Stimulated activated CD8-positive, alpha-beta memory T cell treated with anti-CD3 and anti-CD28 coated beads, Interleukin-12 subunit alpha, Interleukin-12 subunit beta, amount 100 ng/mL, for 4 hours (primary cell): ENCODE data around the gene PSMB10.
"Not testable (repeated sequence)": the region's sequence is repeated elsewhere in the genome, so short reads cannot be mapped to it uniquely, and the experiment has no call there.

ENCODE experiments used
- DNase-seq: peaks from one replicate; pipeline ENCODE4 v3.0.0-alpha.2; 2020; ENCODE audit warnings: low read depth

The PSMB10 gene

GRCh38 chr16:67942200-67942509 is 5.5 kb upstream of the PSMB10 start:
- no peak for DNase-seq

- DNase-seq: no peak
Observed at GRCh38 chr16:67941469-67942199, 5.0 kb upstream of the PSMB10 start.

GRCh38 chr16:67940446-67941089 is 3.9 kb upstream of the PSMB10 start:
- no peak for DNase-seq

- DNase-seq: no peak
Observed at GRCh38 chr16:67939507-67940445, 3.1 kb upstream of the PSMB10 start.

- not testable (repeated sequence) for DNase-seq
Observed at GRCh38 chr16:67937713-67938112, 1.1 kb upstream of the PSMB10 start.

- DNase-seq: no peak
Observed at GRCh38 chr16:67936880-67937605, 393 bp upstream of the PSMB10 start.

- peak; percentile 91 for DNase-seq
Observed at GRCh38 chr16:67935402-67936123, 1.1 kb downstream of the PSMB10 start.

GRCh38 chr16:67935101-67935401 is 1.6 kb downstream of the PSMB10 start:
- no peak for DNase-seq

- no peak for DNase-seq
Observed at GRCh38 chr16:67934306-67935100, 2.1 kb downstream of the PSMB10 start.

- DNase-seq: no peak
Observed at GRCh38 chr16:67933805-67934204, 2.8 kb downstream of the PSMB10 start.

- no peak for DNase-seq
Observed at GRCh38 chr16:67932462-67932840, 4.2 kb downstream of the PSMB10 start.

GRCh38 chr16:67931712-67932461 is 4.8 kb downstream of the PSMB10 start, which contains the start of gene CTRL:
Gene CTRL, minus strand, starts transcription at chr16:67931862. Its CDS starts 10 bp downstream, at chr16:67931852.
- no peak for DNase-seq

- no peak for DNase-seq
Observed at GRCh38 chr16:67930678-67931211, 5.9 kb downstream of the PSMB10 start.

GRCh38 chr16:67930191-67930590 is 6.5 kb downstream of the PSMB10 start:
- no peak for DNase-seq

GRCh38 chr16:67928561-67929364 is 7.9 kb downstream of the PSMB10 start:
- DNase-seq: peak; percentile 48

- DNase-seq: no peak
Observed at GRCh38 chr16:67928147-67928546, 8.5 kb downstream of the PSMB10 start.

GRCh38 chr16:67927131-67927941 is 9.3 kb downstream of the PSMB10 start:
- DNase-seq: no peak

- DNase-seq: no peak
Observed at GRCh38 chr16:67926181-67926750, 10.4 kb downstream of the PSMB10 start.
